Raji (cell line): ENCODE measurements around the gene AGPAT4.

Experiments used
- POLR2A ChIP-seq: IDR thresholded peaks from 2 replicates; pipeline ENCODE4 v1.6.1; 2011; ENCODE audit warnings: low read depth, low read length, control low read depth; ENCODE audit not compliant: insufficient read depth

Gene AGPAT4

GRCh38 chr6:161265975-161266374 lies 7.9 kb downstream of the AGPAT4 start:
- TF ChIP-seq POLR2A: no peak

GRCh38 chr6:161265554-161265953 lies 8.3 kb downstream of the AGPAT4 start:
- no peak for TF ChIP-seq POLR2A

- TF ChIP-seq POLR2A: no peak
Measured at GRCh38 chr6:161264181-161264580, 9.7 kb downstream of the AGPAT4 start.

GRCh38 chr6:161261816-161262215 lies 12.0 kb downstream of the AGPAT4 start:
- TF ChIP-seq POLR2A: no peak

- TF ChIP-seq POLR2A: no peak
Measured at GRCh38 chr6:161261325-161261724, 12.5 kb downstream of the AGPAT4 start.

- TF ChIP-seq POLR2A: no peak
Measured at GRCh38 chr6:161259302-161259701, 14.6 kb downstream of the AGPAT4 start.

GRCh38 chr6:161257793-161258457 lies 15.9 kb downstream of the AGPAT4 start:
- TF ChIP-seq POLR2A: no peak

GRCh38 chr6:161256407-161256806 lies 17.5 kb downstream of the AGPAT4 start:
- TF ChIP-seq POLR2A: no peak

GRCh38 chr6:161255518-161255917 lies 18.3 kb downstream of the AGPAT4 start:
- no peak for TF ChIP-seq POLR2A

GRCh38 chr6:161254464-161255253 lies 19.2 kb downstream of the AGPAT4 start:
- no peak for TF ChIP-seq POLR2A

- TF ChIP-seq POLR2A: no peak
Measured at GRCh38 chr6:161254126-161254463, 19.8 kb downstream of the AGPAT4 start.

- TF ChIP-seq POLR2A: no peak
Measured at GRCh38 chr6:161251345-161251744, 22.5 kb downstream of the AGPAT4 start.

- no peak for TF ChIP-seq POLR2A
Measured at GRCh38 chr6:161249327-161249726, 24.5 kb downstream of the AGPAT4 start.

- no peak for TF ChIP-seq POLR2A
Measured at GRCh38 chr6:161246725-161247124, 27.1 kb downstream of the AGPAT4 start.

- TF ChIP-seq POLR2A: no peak
Measured at GRCh38 chr6:161245363-161245762, 28.5 kb downstream of the AGPAT4 start.

GRCh38 chr6:161244725-161245124 lies 29.1 kb downstream of the AGPAT4 start:
- TF ChIP-seq POLR2A: no peak
